Measurements from ENCODE around the gene BAX. TPM values are rescaled to one million over a fixed set of nuclear protein-coding genes. Genes with fewer than 3 reads are reported as not detected.
A peak's percentile ranks its signal among the peaks of the same experiment; 100 is the strongest.

The BAX gene
- total RNA-seq, 1 donor from 2014 or later = 286 TPM

DNA sequence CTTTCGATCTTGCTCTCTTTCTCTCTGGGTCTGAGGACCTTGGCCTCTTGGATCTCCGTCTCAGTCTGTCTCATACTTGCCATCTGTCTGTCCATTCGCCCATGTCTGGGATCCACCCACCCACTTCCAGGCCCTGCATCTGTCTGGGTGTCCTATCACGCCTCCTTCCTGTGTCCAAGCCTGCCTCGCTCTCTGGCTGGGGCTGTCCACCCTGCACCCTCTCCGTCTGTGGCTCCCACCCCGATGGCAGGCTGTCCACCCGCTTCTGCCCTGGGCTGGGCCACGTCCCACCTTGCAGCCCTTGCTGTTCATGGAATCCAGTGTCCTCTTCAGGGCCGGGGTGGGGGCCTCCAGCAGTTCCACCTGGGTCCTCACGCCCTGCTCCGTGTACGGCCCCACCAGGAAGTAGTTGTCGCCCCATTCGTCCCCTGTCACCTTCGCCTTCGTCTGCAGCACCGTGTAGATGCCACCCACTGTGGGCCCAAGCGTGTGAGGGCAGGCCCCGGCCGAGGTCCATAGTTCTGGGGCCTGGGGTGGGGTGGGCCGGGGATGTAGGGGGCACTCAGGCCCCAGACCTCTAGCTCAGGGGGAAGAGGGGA is 36.4 kb downstream of the BAX start:
- Mint-ChIP-seq H3K27me3 (ENCODE audit: unreplicated experiment) (peaks cover 13% of the 10 kb centered on the region), H3K36me3 (ENCODE audit: low read depth, unreplicated experiment) (peaks cover 22% of the 10 kb centered on the region), H3K27ac (ENCODE audit: unreplicated experiment) (no peak overlapping the region), H3K4me1 (ENCODE audit: unreplicated experiment) (peaks cover 29% of the 10 kb centered on the region), H3K9me3 (ENCODE audit: unreplicated experiment) (no peaks in the 10 kb centered on the region), H3K4me3 (ENCODE audit: unreplicated experiment) (peak overlapping the region; percentile 73)
- TF ChIP-seq, protein P1, sequence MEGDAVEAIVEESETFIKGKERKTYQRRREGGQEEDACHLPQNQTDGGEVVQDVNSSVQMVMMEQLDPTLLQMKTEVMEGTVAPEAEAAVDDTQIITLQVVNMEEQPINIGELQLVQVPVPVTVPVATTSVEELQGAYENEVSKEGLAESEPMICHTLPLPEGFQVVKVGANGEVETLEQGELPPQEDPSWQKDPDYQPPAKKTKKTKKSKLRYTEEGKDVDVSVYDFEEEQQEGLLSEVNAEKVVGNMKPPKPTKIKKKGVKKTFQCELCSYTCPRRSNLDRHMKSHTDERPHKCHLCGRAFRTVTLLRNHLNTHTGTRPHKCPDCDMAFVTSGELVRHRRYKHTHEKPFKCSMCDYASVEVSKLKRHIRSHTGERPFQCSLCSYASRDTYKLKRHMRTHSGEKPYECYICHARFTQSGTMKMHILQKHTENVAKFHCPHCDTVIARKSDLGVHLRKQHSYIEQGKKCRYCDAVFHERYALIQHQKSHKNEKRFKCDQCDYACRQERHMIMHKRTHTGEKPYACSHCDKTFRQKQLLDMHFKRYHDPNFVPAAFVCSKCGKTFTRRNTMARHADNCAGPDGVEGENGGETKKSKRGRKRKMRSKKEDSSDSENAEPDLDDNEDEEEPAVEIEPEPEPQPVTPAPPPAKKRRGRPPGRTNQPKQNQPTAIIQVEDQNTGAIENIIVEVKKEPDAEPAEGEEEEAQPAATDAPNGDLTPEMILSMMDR (IDR thresholded peaks at IDR 0.05; ENCODE audit: unreplicated experiment) = no peak
- DNase-seq (ENCODE audit: low spot score) = no peak

DNA sequence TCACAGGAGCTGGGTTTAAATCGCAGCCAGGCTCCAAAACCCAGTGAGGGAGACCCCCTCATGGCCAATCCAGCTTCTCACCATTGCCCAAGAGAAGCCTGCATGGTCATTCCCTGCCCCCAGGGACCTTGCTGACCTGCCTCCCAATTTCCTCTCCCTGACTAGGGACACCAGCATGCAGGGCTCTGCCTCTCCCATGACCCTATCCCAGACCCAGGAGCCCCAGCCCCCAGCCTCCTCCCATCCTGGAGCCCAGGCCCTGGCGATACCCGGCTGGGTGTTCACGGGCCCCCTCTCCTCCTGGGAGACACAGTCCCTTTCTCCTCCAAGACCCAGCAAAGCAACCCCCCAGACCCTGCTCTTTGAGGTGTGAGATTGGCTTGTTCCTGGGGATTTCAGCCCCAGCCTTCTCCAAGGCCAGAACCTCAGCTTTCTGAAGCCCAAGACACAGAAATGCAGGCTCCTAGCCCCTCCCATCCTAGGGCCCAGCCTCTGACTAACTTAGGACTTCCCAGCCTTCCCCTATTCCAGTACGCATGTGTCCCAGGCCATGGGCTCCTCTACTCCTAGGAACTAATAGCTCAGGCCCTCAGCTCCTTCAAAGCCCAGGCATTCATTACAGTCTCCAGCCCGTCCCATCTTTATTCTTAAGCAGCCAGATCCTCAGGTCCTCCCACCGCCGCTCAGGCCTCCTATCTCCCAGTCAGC is 37.4 kb downstream of the BAX start:
- Mint-ChIP-seq H3K27me3 (ENCODE audit: unreplicated experiment) (peaks cover 13% of the 10 kb centered on the region), H3K36me3 (ENCODE audit: low read depth, unreplicated experiment) (peaks cover 22% of the 10 kb centered on the region), H3K4me3 (ENCODE audit: unreplicated experiment) (peak overlapping the region; percentile 97), H3K4me1 (ENCODE audit: unreplicated experiment) (peaks cover 29% of the 10 kb centered on the region), H3K27ac (ENCODE audit: unreplicated experiment) (peak overlapping the region; percentile 72), H3K9me3 (ENCODE audit: unreplicated experiment) (no peaks in the 10 kb centered on the region)
- TF ChIP-seq, protein P1 (IDR thresholded peaks at IDR 0.05; ENCODE audit: unreplicated experiment) = no peak
- DNase-seq (ENCODE audit: low spot score) = no peak

DNA sequence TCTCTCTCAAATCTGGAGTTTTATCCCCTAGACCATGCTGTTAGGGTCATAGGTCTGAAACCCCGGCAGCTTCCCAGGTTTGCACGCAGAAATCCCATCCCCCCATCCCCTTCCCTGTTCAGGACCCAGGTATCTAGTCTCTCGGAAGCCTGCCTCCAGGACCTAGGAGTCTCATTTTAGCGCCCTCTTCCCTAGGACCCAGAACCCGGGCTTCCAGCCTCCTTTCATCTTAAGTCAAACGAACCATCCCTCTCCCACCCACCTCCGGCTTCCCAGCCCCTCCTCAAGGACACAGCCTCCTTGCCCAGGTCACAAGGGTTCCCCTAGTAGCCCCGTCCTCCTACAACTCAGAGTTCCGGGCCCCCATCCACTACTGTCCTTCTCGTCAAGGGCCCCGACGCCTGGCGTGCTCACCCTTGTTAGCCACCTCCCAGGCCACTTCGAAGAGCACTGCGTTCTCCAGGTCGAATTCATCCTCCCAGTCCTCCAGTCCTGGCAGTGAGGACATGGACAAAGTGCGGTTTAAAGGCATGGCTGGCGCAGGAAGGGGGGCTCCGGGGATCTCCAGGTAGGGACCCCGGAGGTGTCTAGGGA is 38.0 kb downstream of the BAX start:
- DNase-seq (ENCODE audit: low spot score) = peak; percentile 13
- TF ChIP-seq, protein P1 (IDR thresholded peaks at IDR 0.05; ENCODE audit: unreplicated experiment) = no peak
- peaks cover 13% of the 10 kb centered on the region for H3K27me3 Mint-ChIP-seq (ENCODE audit: unreplicated experiment)
- H3K4me1 Mint-ChIP-seq (ENCODE audit: unreplicated experiment) = peaks cover 31% of the 10 kb centered on the region
- H3K9me3 Mint-ChIP-seq (ENCODE audit: unreplicated experiment) = no peaks in the 10 kb centered on the region
- H3K27ac Mint-ChIP-seq (ENCODE audit: unreplicated experiment) = peak overlapping the region; percentile 72
- peaks cover 17% of the 10 kb centered on the region for H3K36me3 Mint-ChIP-seq (ENCODE audit: low read depth, unreplicated experiment)
- H3K4me3 Mint-ChIP-seq (ENCODE audit: unreplicated experiment) = peak overlapping the region; percentile 97

DNA sequence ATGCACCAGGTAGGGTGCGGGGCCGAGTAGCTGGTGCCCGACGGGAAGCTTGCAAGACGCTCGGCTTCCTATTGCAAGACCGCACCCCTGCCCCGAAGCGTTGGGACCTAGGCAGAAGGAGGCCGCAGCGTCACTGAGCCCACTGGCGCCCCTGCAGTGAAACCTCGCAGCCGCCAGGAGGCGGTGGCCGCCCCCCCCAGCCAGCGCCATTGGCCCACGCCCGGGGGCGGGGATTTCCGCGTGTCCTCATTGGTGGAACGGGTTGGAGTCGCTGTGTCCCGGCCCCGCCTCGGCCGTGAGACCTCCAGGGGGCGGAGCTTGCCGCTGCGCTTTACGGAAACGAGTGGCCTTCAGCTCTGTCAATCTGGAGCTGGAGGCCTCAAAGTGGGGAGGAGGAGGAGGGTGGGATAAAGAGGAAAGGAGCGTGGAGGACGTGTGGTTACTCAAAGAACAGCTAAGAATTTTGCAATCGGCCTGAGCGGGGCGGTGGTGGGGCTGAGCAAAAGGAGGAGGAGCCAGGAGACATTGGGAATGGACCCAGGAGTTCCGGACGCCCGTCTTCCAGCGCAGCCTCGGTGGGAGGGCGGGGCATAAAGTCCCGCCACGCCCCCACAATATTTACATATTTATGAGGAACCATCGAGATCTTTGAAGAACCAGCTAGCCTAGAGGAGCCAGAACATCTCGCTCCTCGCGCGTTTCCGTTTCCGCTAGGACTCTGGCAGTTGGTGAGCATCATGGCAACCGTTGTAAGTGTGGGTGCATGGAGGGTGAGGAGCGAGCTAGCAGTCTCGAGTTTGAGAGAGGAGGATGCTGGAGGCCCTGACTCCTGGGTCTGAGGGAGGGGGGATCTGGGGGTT is 38.7 kb downstream of the BAX start, which contains the start of the genes GYS1 and RUVBL2:
Gene GYS1 (minus strand): TSS at position 135 of the 860 bp plus-strand sequence. CDS start 197 bp downstream, outside the sequence.
Gene RUVBL2 (plus strand): TSS at position 713 of the 860 bp plus-strand sequence. CDS start 25 bp downstream, at position 738.
- peaks cover 10% of the 10 kb centered on the region for H3K36me3 Mint-ChIP-seq (ENCODE audit: low read depth, unreplicated experiment)
- peak within 1 kb of the TSS; percentile 99 for H3K4me3 Mint-ChIP-seq (ENCODE audit: unreplicated experiment)
- peaks cover 13% of the 10 kb centered on the region for H3K27me3 Mint-ChIP-seq (ENCODE audit: unreplicated experiment)
- H3K4me1 Mint-ChIP-seq (ENCODE audit: unreplicated experiment) = peaks cover 33% of the 10 kb centered on the region
- H3K9me3 Mint-ChIP-seq (ENCODE audit: unreplicated experiment) = no peaks in the 10 kb centered on the region
- peak; percentile 99 for DNase-seq (ENCODE audit: low spot score)
- H3K27ac Mint-ChIP-seq (ENCODE audit: unreplicated experiment) = peak within 1 kb of the TSS; percentile 97
- TF ChIP-seq, protein P1 (IDR thresholded peaks at IDR 0.05; ENCODE audit: unreplicated experiment) = peak; percentile 92
